ENCODE measurements around the gene CHCHD10.

CHCHD10 gene

GRCh38 chr22:23767673-23768548 lies at the start of gene CHCHD10:
Gene CHCHD10 (minus strand): TSS chr22:23767972. CDS start chr22:23767874, 98 bp downstream.
- peak; percentile 83 to 86 for DNase-seq

- DNase-seq, result no peak
These were observed 49.4 kb upstream of the CHCHD10 start for GRCh38 chr22:23817146-23817545.

DNA sequence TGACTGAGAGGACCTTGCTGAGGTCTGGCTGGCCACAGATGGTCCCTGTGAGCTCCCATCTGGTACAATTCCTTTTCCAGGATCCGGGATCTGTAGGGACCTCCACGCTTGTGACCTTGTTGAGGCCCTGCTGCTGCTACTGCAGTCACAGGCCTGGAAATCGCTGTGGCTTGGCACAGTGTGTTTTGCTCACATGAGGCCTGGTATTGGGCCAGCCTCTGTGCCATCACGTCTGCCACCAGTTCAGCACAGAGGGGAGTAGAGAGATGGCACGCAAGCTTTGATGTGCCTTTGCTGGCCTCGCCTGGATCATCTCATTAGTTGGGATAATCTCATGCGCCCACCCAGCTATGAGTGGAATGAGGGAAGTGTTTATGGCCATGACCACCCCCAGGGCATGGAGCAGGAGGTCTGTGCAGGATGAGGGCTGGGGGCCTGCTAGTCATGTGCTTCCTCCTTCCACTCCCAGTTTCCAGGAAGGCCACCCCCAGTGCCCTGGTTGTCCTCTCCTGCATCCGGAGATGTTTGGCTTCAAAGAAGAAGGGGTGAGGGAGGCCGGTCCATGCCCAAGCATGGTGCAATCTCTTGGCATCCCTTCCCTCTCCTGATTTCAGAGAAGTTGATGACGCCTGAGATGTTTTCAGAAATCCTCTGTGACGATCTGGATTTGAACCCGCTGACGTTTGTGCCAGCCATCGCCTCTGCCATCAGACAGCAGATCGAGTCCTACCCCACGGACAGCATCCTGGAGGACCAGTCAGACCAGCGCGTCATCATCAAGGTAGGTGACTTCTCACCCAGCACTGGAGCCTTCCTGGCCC lies 48.6 kb upstream of the CHCHD10 start:
- DNase-seq, result no peak

- no peak for DNase-seq
These were observed 47.9 kb upstream of the CHCHD10 start for GRCh38 chr22:23815541-23816155.

GRCh38 chr22:23812378-23812777 lies 44.6 kb upstream of the CHCHD10 start:
- DNase-seq, result no peak

DNA sequence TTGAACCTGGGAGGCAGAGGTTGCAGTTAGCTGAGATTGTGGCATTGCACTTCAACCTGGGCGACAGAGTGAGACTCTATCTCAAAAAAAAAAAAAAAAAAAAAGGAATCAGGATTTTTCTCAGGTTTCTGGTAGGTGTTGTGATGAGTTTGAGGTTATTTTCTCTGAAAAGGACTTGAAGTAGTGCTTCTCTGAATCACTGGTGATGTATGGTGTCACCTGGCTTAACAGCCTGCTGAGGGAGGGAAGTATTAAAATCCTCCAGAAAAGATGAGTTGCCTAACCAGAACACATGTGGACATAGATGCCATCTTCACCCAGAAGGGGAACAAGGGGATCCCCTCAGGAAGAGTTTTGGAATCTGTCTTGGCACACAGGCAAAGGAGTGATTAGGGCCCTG lies 39.1 kb upstream of the CHCHD10 start:
- no peak for DNase-seq

DNA sequence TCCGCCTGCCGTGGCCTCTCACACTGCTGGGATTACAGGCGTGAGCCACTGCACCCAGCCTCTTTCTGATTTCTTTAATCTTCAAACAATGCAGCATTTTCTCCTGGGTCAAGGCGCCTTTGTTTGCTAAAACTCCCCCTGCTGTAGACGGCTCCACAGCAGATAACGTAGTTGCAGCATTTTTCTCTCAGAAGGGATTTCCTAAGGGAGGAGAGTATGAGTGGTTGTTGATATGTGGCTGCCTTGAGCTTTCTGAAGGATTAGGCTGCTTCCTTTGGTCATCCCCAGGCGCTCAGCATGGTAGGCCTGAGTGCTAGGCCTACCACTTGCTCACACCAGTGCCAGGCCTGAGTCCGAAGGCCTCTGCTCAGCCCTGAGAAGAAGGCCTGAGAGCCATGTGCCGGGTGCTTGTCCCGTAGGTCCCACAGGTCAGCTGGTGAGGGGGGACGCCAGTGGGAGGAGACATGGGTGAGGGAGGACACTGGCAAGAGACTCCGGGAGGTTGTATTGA lies 37.1 kb upstream of the CHCHD10 start:
- no peak for DNase-seq

- no peak for DNase-seq
These were observed 35.4 kb upstream of the CHCHD10 start for GRCh38 chr22:23803001-23803819.

- DNase-seq, result no peak
These were observed 34.2 kb upstream of the CHCHD10 start for GRCh38 chr22:23801886-23802377.

DNA sequence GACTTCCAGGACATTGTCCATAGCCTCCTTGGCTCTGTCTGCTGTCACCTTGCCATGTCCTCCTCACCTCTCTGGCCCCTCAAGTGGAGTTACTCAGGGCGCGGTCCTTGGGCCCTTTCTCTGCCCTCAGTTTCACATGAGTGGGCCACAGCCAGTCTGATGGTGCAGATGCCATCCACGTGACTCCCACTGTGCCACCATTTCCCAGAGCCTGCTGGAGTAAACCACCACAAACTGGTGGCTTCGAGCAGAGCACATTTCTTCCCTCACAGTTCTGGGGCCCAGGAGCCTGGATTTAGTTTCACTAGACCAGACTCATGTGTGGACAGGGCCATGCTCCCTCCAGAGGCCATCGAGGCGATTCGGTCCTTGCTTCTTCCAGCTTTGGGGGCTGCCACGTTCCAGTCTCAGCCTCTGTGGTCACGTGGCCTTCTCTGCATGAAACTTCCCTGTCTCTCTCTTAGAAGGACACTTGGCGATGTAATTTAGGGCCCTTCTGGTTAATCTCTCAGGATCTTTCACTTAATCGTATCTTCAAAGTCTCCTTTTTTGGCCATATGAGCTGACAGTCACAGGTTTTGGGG lies 33.6 kb upstream of the CHCHD10 start:
- no peak for DNase-seq

DNA sequence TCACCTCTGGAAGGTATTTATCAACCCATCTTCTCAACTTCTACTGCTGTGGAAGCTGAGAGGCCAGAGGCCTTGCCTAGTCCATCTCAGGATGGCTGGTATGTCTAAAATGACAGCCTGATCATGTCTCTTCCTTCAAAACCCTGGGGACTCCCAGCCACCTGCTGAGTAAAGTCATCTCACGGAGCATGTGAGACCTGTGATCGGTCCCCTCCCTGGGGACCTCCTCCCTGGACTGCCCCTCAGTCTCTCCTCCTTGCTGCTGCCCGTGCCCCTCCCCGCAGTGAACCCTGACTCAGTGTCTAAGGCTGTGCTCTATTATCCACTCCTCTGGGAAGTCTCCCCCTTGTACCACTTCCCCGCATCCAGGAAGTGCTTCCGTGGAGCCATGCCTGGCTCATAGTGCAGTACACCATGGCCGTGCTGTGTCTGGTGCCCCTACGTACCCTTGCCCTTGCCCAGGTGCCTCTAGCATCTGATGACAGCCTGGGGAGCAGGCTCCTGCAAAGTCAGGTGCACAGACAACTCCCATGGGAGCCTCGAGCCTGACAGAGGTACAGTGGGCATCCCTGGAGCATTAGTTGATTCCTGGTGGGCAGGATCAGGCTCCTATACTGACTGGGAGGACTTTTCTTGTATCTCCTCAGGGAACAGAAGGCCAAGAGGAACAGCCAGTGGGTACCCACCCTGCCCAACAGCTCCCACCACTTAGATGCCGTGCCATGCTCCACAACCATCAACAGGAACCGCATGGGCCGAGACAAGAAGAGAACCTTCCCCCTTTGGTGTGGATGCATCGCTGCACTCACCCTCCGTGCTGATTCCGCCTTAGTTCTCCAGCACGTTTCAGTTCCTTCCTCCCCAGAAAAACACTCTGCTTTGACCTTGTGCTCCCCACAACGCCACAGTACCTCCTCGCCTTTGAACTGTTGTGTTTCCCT lies 32.8 kb upstream of the CHCHD10 start:
- DNase-seq, result no peak

- no peak for DNase-seq
These were observed 28.7 kb upstream of the CHCHD10 start for GRCh38 chr22:23796461-23796860.

DNA sequence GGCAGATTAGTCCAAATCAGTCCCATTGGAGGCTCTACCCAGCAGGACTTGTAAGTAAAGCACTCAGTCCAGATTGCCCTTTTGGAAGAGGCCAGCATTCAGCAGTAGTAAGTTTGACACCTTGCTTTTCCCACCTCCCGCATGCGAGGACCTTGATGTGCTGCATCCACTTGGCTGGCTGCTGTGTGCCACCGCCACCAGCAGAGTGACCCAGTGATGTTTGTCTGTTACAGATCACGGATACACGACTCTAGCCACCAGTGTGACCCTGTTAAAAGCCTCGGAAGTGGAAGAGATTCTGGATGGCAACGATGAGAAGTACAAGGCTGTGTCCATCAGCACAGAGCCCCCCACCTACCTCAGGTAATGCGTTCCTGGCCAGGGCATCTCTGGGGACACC lies 25.6 kb upstream of the CHCHD10 start:
- no peak for DNase-seq

DNA sequence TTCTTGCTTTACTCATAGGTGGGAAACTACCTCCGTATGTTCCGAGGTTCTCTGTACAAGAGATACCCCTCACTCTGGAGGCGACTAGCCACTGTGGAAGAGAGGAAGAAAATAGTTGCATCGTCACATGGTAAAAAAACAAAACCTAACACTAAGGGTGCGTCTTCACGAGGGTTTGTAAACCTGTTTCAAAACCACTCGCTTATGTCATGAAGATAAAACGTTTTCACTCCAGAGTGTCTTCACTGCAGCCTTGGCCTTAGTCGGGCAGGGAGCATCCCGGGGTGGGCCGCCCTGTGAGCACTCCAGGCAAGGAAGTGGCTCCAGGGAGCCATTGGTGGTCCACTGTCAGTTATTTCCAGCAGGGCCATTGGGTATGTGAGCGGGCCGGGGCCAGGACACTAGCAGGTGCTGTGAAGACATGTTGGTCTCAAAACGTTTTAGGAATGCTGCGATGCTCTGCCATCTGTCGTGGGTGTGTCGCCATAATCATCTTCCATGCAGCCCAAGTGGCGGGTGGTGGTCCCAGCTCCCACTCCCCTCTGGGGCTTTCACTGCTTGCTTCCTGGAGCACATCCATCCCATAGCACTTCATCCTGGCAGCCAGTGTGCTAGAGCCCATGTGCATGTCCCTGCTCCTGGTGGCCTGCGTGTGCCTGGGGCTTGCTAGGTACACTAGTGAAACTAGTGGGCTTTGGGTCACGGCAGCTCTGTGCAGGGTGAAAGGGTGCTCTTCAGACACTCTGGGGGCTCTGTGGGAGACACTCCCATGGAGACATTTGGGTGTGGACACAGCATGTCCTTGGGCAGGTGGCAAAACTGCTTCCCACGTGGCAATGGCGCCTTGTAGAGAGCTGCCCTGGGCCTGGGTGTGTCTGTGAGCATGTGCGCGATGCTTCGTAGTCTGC lies 24.2 kb upstream of the CHCHD10 start:
- no peak for DNase-seq

- DNase-seq, result no peak
These were observed 23.3 kb upstream of the CHCHD10 start for GRCh38 chr22:23790819-23791737.

- DNase-seq, result no peak
These were observed 21.9 kb upstream of the CHCHD10 start for GRCh38 chr22:23789638-23790037.

- no peak for DNase-seq
These were observed 21.3 kb upstream of the CHCHD10 start for GRCh38 chr22:23789121-23789520.

DNA sequence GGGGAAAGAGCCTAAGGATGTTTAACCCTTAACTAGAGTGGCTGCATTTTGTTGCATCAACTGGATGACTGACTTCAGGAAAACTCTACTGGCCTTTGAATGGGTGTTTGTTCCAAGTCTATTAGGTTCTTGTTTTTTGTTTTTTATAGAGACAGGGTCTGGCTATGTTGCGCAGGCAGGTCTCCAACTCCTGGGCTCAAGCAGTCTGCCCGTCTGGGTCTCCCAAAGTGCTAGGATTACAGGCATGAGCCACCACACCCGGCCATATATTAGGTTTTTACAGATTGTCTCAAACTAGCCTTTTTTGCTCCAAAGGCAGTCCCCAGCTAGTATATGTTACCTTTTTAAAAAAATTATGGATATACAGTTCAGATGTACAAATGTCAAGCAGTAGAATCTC lies 20.1 kb upstream of the CHCHD10 start:
- no peak for DNase-seq

GRCh38 chr22:23787600-23787896 lies 19.8 kb upstream of the CHCHD10 start:
- no peak for DNase-seq

All from stimulated activated CD4-positive, alpha-beta T cell treated with anti-CD3 and anti-CD28 coated beads, Interleukin-2, amount 100 ng/mL, for 24 hours (primary cell).